Brain microvascular endothelial cell (primary cell): ENCODE results near the gene PEX11G.

Source experiments
- DNase-seq: peaks from one replicate; pipeline ENCODE4 v3.0.0-alpha.2; 2020
- H3K27ac ChIP-seq: fragments of 250-450 bp; sonication (Bioruptor Pico); 2 replicates; pipeline ENCODE4 v1.5.1; 2020; ENCODE audit warnings: mild to moderate bottlenecking, moderate library complexity
- H3K27me3 ChIP-seq: fragments of 250-450 bp; sonication (Bioruptor Pico); replicated peaks from 2 replicates; pipeline ENCODE4 v1.5.1; 2020; ENCODE audit warnings: mild to moderate bottlenecking
- H3K36me3 ChIP-seq: fragments of 250-450 bp; sonication (Bioruptor Pico); replicated peaks from 2 replicates; pipeline ENCODE4 v1.5.1; 2020; ENCODE audit warnings: mild to moderate bottlenecking
- H3K4me3 ChIP-seq: 2 replicates; pipeline ENCODE4 v1.5.1; 2011; ENCODE audit warnings: low read depth, mild to moderate bottlenecking, control low read depth, low read length, moderate library complexity
- CTCF ChIP-seq: IDR thresholded peaks from 2 replicates; pipeline ENCODE4 v1.5.1; 2011; ENCODE audit warnings: low read depth, mild to moderate bottlenecking, moderate library complexity, low read length, control low read depth, inconsistent platforms; ENCODE audit errors: missing control alignments
- in situ Hi-C: cut with HindIII; loops from 2 replicates; pipeline ENCODE4 v1.10.0; 2017; ENCODE audit warnings: low sequenced_read_pairs, low pct_ligation_motif_present

The PEX11G gene

GRCh38 chr19:7527516-7528191, 38.8 kb upstream of the PEX11G start:
- peaks cover 14% of the 10 kb centered on the region for H3K36me3 ChIP-seq
- no peaks in the 10 kb centered on the region for H3K27me3 ChIP-seq
- H3K4me3 ChIP-seq = no peak overlapping the region
- in situ Hi-C loops = no loop called here
- no peak overlapping the region for H3K27ac ChIP-seq
- no peak for TF ChIP-seq CTCF
- no peak for DNase-seq

- TF ChIP-seq CTCF = no peak
- in situ Hi-C loops = no loop called here
- H3K27ac ChIP-seq = no peak overlapping the region
- no peaks in the 10 kb centered on the region for H3K27me3 ChIP-seq
- H3K4me3 ChIP-seq = no peak overlapping the region
- peaks cover 14% of the 10 kb centered on the region for H3K36me3 ChIP-seq
- no peak for DNase-seq
Observed at GRCh38 chr19:7526059-7526929, 37.5 kb upstream of the PEX11G start.

- H3K4me3 ChIP-seq = no peak overlapping the region
- H3K27me3 ChIP-seq = no peaks in the 10 kb centered on the region
- DNase-seq = no peak
- in situ Hi-C loops = no loop called here
- TF ChIP-seq CTCF = no peak
- no peak overlapping the region for H3K27ac ChIP-seq
- peaks cover 14% of the 10 kb centered on the region for H3K36me3 ChIP-seq
Observed at GRCh38 chr19:7524992-7525739, 36.3 kb upstream of the PEX11G start.

GRCh38 chr19:7524523-7524922, 35.7 kb upstream of the PEX11G start:
- peaks cover 12% of the 10 kb centered on the region for H3K36me3 ChIP-seq
- no peak for DNase-seq
- TF ChIP-seq CTCF = no peak
- no peak overlapping the region for H3K27ac ChIP-seq
- H3K27me3 ChIP-seq = no peaks in the 10 kb centered on the region
- no peak overlapping the region for H3K4me3 ChIP-seq
- in situ Hi-C loops = no loop called here

GRCh38 chr19:7522923-7523667, 34.3 kb upstream of the PEX11G start:
- H3K36me3 ChIP-seq = peaks cover 8% of the 10 kb centered on the region

More at GRCh38 chr19:7522923-7523667, 34.3 kb upstream of the PEX11G start:
- DNase-seq = no peak
- Histone ChIP-seq H3K4me3 (peak overlapping the region; percentile 72), H3K27me3 (no peaks in the 10 kb centered on the region), H3K27ac (peak overlapping the region; percentile 1)
- in situ Hi-C loops = no loop called here
- no peak for TF ChIP-seq CTCF
